Prostate gland (tissue), 2 donors: ENCODE measurements around the gene UQCRQ.

Experiments used
- POLR2AphosphoS5 ChIP-seq: sonication (generic); formaldehyde crosslinking; IDR thresholded peaks from one replicate; pipeline ENCODE4 v1.6.1; 2017; ENCODE audit warnings: antibody characterized with exemption
- TF ChIP-seq, protein P1 (sequence below), 4 experiments: fragments of 200-600 bp in 2 of 4; fragments of 450-650 bp in 2 of 4; sonication (generic) in 2 of 4; IDR thresholded peaks; 1 replicate in 3 of 4; 2 replicates in 1 of 4; pipeline ENCODE4 v1.5.1; 2016 to 2019; ENCODE audit warnings: antibody characterized with exemption in 4 of 4, mild to moderate bottlenecking in 2 of 4, moderate library complexity in 2 of 4

- TF ChIP-seq POLR2AphosphoS5, result no peak
- TF ChIP-seq, protein P1, sequence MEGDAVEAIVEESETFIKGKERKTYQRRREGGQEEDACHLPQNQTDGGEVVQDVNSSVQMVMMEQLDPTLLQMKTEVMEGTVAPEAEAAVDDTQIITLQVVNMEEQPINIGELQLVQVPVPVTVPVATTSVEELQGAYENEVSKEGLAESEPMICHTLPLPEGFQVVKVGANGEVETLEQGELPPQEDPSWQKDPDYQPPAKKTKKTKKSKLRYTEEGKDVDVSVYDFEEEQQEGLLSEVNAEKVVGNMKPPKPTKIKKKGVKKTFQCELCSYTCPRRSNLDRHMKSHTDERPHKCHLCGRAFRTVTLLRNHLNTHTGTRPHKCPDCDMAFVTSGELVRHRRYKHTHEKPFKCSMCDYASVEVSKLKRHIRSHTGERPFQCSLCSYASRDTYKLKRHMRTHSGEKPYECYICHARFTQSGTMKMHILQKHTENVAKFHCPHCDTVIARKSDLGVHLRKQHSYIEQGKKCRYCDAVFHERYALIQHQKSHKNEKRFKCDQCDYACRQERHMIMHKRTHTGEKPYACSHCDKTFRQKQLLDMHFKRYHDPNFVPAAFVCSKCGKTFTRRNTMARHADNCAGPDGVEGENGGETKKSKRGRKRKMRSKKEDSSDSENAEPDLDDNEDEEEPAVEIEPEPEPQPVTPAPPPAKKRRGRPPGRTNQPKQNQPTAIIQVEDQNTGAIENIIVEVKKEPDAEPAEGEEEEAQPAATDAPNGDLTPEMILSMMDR (IDR thresholded peaks at IDR 0.05), result no peak
Measured at GRCh38 chr5:132819468-132819867, 47.0 kb upstream of the UQCRQ start.
